IMR-90 (cell line): ENCODE data around the gene WFDC8. TPM values are rescaled to one million over a fixed set of nuclear protein-coding genes. Genes with fewer than 3 reads are reported as not detected.

Source experiments
- ATAC-seq: fragments of 200-7000 bp; cut with Tn5 transposase; 2 replicates; pipeline ENCODE4 v1.9.1; 2020; ENCODE audit warnings: low read depth, mild to moderate bottlenecking, moderate library complexity
- BruUV-seq: library from RNA; stranded (reverse); fragments of 400-500 nt; replicated peaks from 2 replicates; lab custom pipeline; 2021; lab: Mats Ljungman, UMichigan
- CTCF ChIA-PET: fragments of 300-600 bp; formaldehyde crosslinking; extraction: SDS; loops from one replicate; lab custom pipeline; 2021; ENCODE audit warnings: antibody characterized with exemption; lab: Yijun Ruan, JAX
- POLR2A ChIA-PET: fragments of 300-600 bp; sonication (Branson Sonifier 250); formaldehyde crosslinking; loops from one replicate; lab custom pipeline; 2022; ENCODE audit warnings: antibody characterized with exemption; ENCODE audit not compliant: unreplicated experiment; lab: Charles Lee
- DNase-seq: peaks from one replicate; pipeline ENCODE4 v3.0.0; 2013
- H2AFZ ChIP-seq: replicated peaks from 2 replicates; pipeline ENCODE3; 2013; ENCODE audit warnings: low read length, mild to moderate bottlenecking; ENCODE audit not compliant: poor library complexity
- H2AK5ac ChIP-seq: 2 replicates; pipeline ENCODE4 v1.6.1; 2013; ENCODE audit warnings: low read depth, low read length, inconsistent platforms
- H2AK9ac ChIP-seq: replicated peaks from 2 replicates; pipeline ENCODE3; 2013; ENCODE audit warnings: mild to moderate bottlenecking, low read depth, low read length, moderate library complexity; ENCODE audit not compliant: poor library complexity
- H2BK120ac ChIP-seq: 2 replicates; pipeline ENCODE4 v1.6.1; 2013; ENCODE audit warnings: low read depth, low read length, inconsistent platforms
- H2BK15ac ChIP-seq: 3 replicates; pipeline ENCODE4 v1.6.1; 2013; ENCODE audit warnings: low read depth, low read length, inconsistent platforms
- H2BK20ac ChIP-seq: 2 replicates; pipeline ENCODE4 v1.6.1; 2013; ENCODE audit warnings: low read depth, mild to moderate bottlenecking, inconsistent platforms, low read length, moderate library complexity
- H2BK5ac ChIP-seq: 2 replicates; pipeline ENCODE4 v1.6.1; 2013; ENCODE audit warnings: mild to moderate bottlenecking, low read depth, low read length, inconsistent platforms; ENCODE audit not compliant: poor library complexity, severe bottlenecking
- H3K14ac ChIP-seq: replicated peaks from 2 replicates; pipeline ENCODE4 v1.6.1; 2013; ENCODE audit warnings: low read depth, low read length, inconsistent platforms
- H3K18ac ChIP-seq: 2 replicates; pipeline ENCODE4 v1.6.1; 2013; ENCODE audit warnings: low read depth, low read length, control low read depth
- H3K23ac ChIP-seq: 2 replicates; pipeline ENCODE4 v1.6.1; 2013; ENCODE audit warnings: low read depth, low read length, inconsistent platforms
- H3K27ac ChIP-seq: 2 replicates; pipeline ENCODE4 v1.5.1; 2013; ENCODE audit warnings: mild to moderate bottlenecking, control low read depth, low read length; ENCODE audit not compliant: insufficient read depth
- H3K27me3 ChIP-seq: 2 replicates; pipeline ENCODE4 v1.6.1; 2013; ENCODE audit warnings: low read length; ENCODE audit not compliant: control insufficient read depth, insufficient read depth
- H3K36me3 ChIP-seq: 2 replicates; pipeline ENCODE4 v1.6.1; 2013; ENCODE audit warnings: low read length, mixed read lengths; ENCODE audit not compliant: control insufficient read depth, insufficient read depth
- H3K4ac ChIP-seq: 2 replicates; pipeline ENCODE4 v1.6.1; 2013; ENCODE audit warnings: low read depth, low read length, inconsistent platforms
- H3K4me1 ChIP-seq: 2 replicates; pipeline ENCODE4 v1.6.1; 2013; ENCODE audit warnings: low read length, mixed read lengths; ENCODE audit not compliant: control insufficient read depth, insufficient read depth
- H3K4me2 ChIP-seq: 2 replicates; pipeline ENCODE4 v1.6.1; 2013; ENCODE audit warnings: low read depth, mild to moderate bottlenecking, control low read depth, low read length, moderate library complexity
- H3K4me3 ChIP-seq: 2 replicates; pipeline ENCODE4 v1.5.1; 2013; ENCODE audit warnings: low read depth, mild to moderate bottlenecking, control low read depth, low read length, moderate library complexity; ENCODE audit not compliant: insufficient read depth
- H3K56ac ChIP-seq: 2 replicates; pipeline ENCODE4 v1.6.1; 2013; ENCODE audit warnings: low read length, inconsistent platforms; ENCODE audit not compliant: insufficient read depth; ENCODE audit errors: extremely low read depth
- H3K79me1 ChIP-seq, 2 experiments: 2 replicates each; pipeline ENCODE4 v1.6.1; 2013; ENCODE audit warnings: low read length in 2 of 2, inconsistent platforms in 1 of 2, low read depth in 1 of 2
- H3K9ac ChIP-seq: 2 replicates; pipeline ENCODE4 v1.6.1; 2013; ENCODE audit warnings: low read depth, low read length, control low read depth
- H3K9me1 ChIP-seq: 2 replicates; pipeline ENCODE4 v1.6.1; 2013; ENCODE audit warnings: low read length, inconsistent platforms; ENCODE audit not compliant: insufficient read depth
- H3K9me3 ChIP-seq: 2 replicates; pipeline ENCODE4 v1.6.1; 2013; ENCODE audit warnings: low read length; ENCODE audit not compliant: control insufficient read depth, insufficient read depth
- H4K20me1 ChIP-seq: 2 replicates; pipeline ENCODE4 v1.6.1; 2013; ENCODE audit warnings: low read length, inconsistent platforms; ENCODE audit not compliant: insufficient read depth
- H4K5ac ChIP-seq: 2 replicates; pipeline ENCODE4 v1.6.1; 2013; ENCODE audit warnings: mild to moderate bottlenecking, low read depth, low read length, control low read depth
- H4K8ac ChIP-seq, 2 experiments: 2 replicates each; pipeline ENCODE4 v1.6.1; 2013; ENCODE audit warnings: low read depth in 2 of 2, low read length in 2 of 2, control low read depth in 1 of 2, inconsistent platforms in 1 of 2
- H4K91ac ChIP-seq: 2 replicates; pipeline ENCODE4 v1.6.1; 2013; ENCODE audit warnings: low read depth, low read length, inconsistent platforms; ENCODE audit not compliant: insufficient read depth
- BHLHE40 ChIP-seq: fragments of 150-350 bp; IDR thresholded peaks from 2 replicates; pipeline ENCODE4 v1.6.1; 2016; ENCODE audit warnings: mild to moderate bottlenecking, low read depth, low read length
- CEBPB ChIP-seq: IDR thresholded peaks from 2 replicates; pipeline ENCODE4 v1.6.1; 2012; ENCODE audit warnings: low read depth, low read length, improper control_type of control experiment
- MAFK ChIP-seq: IDR thresholded peaks from 2 replicates; pipeline ENCODE4 v1.6.1; 2012; ENCODE audit warnings: low read depth, low read length, improper control_type of control experiment
- RAD21 ChIP-seq: IDR thresholded peaks from 2 replicates; pipeline ENCODE4 v1.6.1; 2012; ENCODE audit warnings: low read length, improper control_type of control experiment
- SMC3 ChIP-seq: fragments of 150-350 bp; IDR thresholded peaks from 2 replicates; pipeline ENCODE4 v1.6.1; 2016; ENCODE audit warnings: low read depth, mild to moderate bottlenecking, antibody characterized with exemption, low read length, moderate library complexity
- USF2 ChIP-seq: fragments of 150-350 bp; IDR thresholded peaks from 2 replicates; pipeline ENCODE4 v1.6.1; 2017; ENCODE audit warnings: mild to moderate bottlenecking, antibody characterized with exemption, low read length, low read depth
- WGBS, 2 experiments: methylation state at CpG; one replicate each; pipeline versions ENCODE4 v1.1.5 to v1.1.7; 2013; ENCODE audit warnings: missing lambda C conversion rate in 2 of 2; ENCODE audit not compliant: insufficient read length in 1 of 2; ENCODE audit errors: extremely low coverage in 2 of 2; 5-methylcytosine and 5-hydroxymethylcytosine counted together
- dilution Hi-C: fragments of 300-500 bp; cut with HindIII; formaldehyde crosslinking; loops from one replicate; pipeline ENCODE4 v1.14.3; 2018; ENCODE audit warnings: low sequenced_read_pairs; ENCODE audit not compliant: unreplicated experiment
- in situ Hi-C: fragments of 300-500 bp; cut with MboI; formaldehyde crosslinking; loops from 3 replicates; pipeline ENCODE4 v1.14.3; 2019; ENCODE audit warnings: low sequenced_read_pairs, inconsistent platforms, mixed read lengths
- intact Hi-C: fragments of 100-400 bp; cut with micrococcal nuclease; formaldehyde crosslinking; loops from 2 replicates; pipeline ENCODE4 v1.10.0; 2022
- polyA plus RNA-seq, 3 experiments: library from polyadenylated mRNA; depleted of rRNA; stranded (reverse); fragments of >200 nt; gene quantifications; 2 replicates each; pipeline ENCODE4 v1.2.3, GENCODE V29; 2012; ENCODE audit warnings: low replicate concordance in 1 of 3
- total RNA-seq: library from RNA; depleted of rRNA; stranded (reverse); fragments of >200 nt; gene quantifications from 2 replicates; pipeline ENCODE4 v1.2.3, GENCODE V29; 2012

WFDC8 gene
- total and polyA plus RNA-seq, 2 of the 4 experiments (the other 2 are of a cell fraction) = not detected

GRCh38 chr20:45589725-45590124 lies 10.6 kb upstream of the WFDC8 start:
- no peak overlapping the region for H2AK5ac ChIP-seq
- H2BK15ac ChIP-seq = no peak overlapping the region
- no peak overlapping the region for H2BK120ac ChIP-seq
- ATAC-seq (no peak), DNase-seq (no peak)
- TF ChIP-seq CEBPB (no peak), BHLHE40 (no peak), MAFK (no peak), RAD21 (no peak), USF2 (no peak), SMC3 (no peak)
- H3K9ac ChIP-seq = no peak overlapping the region
- intact Hi-C loops = no loop called here
- no peak overlapping the region for H3K18ac ChIP-seq
- no peak overlapping the region for H3K4me2 ChIP-seq
- H3K27ac ChIP-seq = no peak overlapping the region
- H3K23ac ChIP-seq = no peak overlapping the region
- no peaks in the 10 kb centered on the region for H3K79me1 ChIP-seq
- BruUV-seq = no TSS peak
- H3K27me3 ChIP-seq = no peaks in the 10 kb centered on the region
- no peak overlapping the region for H3K56ac ChIP-seq
- dilution Hi-C loops = no loop called here
- no peak overlapping the region for H2BK20ac ChIP-seq
- H4K91ac ChIP-seq = no peak overlapping the region
- H3K9me3 ChIP-seq = no peaks in the 10 kb centered on the region
- no peak overlapping the region for H2BK5ac ChIP-seq
- H2AFZ ChIP-seq = no peak overlapping the region
- no peak overlapping the region for H2AK9ac ChIP-seq
- H3K36me3 ChIP-seq = no peaks in the 10 kb centered on the region
- H3K4ac ChIP-seq = no peak overlapping the region
- H4K5ac ChIP-seq = no peak overlapping the region
- no peaks in the 10 kb centered on the region for H3K9me1 ChIP-seq
- no peak overlapping the region for H4K8ac ChIP-seq
- WGBS, 2 experiments = no CpG with 5 or more reads among the region's 1 CpG
- POLR2A ChIA-PET = no interaction called here
- no peaks in the 10 kb centered on the region for H4K20me1 ChIP-seq
- CTCF ChIA-PET = no interaction called here
- H3K14ac ChIP-seq = no peak overlapping the region
- no peaks in the 10 kb centered on the region for H3K4me1 ChIP-seq
- no peak overlapping the region for H3K4me3 ChIP-seq
- in situ Hi-C loops = no loop called here
